Small intestine (tissue), 7 donors: ENCODE measurements around the gene FKBP1A. TPM values are rescaled to one million over a fixed set of nuclear protein-coding genes. Genes with fewer than 3 reads are reported as not detected.

Source experiments
- DNase-seq, 2 donors: peaks; one replicate each; pipeline versions ENCODE4 v3.0.0 to v3.0.0-alpha.2; 2013
- FAIRE-seq: peaks from 2 replicates; lab custom pipeline; 2012; peaks lifted over from hg19 to GRCh38; lab: Jason Lieb, UNC
- H3K27ac ChIP-seq, 3 donors: one replicate each; pipeline ENCODE4 v1.5.1; 2013; ENCODE audit warnings: low read length in 2 of 3, mild to moderate bottlenecking in 2 of 3, control low read depth in 1 of 3, inconsistent platforms in 1 of 3, low read depth in 1 of 3, moderate library complexity in 1 of 3
- H3K27me3 ChIP-seq, 3 donors: one replicate each; pipeline ENCODE4 v1.6.1; 2013; ENCODE audit warnings: low read length in 3 of 3, inconsistent platforms in 1 of 3; ENCODE audit not compliant: control insufficient read depth in 3 of 3, insufficient read depth in 3 of 3
- H3K36me3 ChIP-seq, 3 donors: one replicate each; pipeline ENCODE4 v1.6.1; 2013; ENCODE audit warnings: low read length in 3 of 3, inconsistent platforms in 1 of 3, low read depth in 1 of 3, mild to moderate bottlenecking in 1 of 3, moderate library complexity in 1 of 3; ENCODE audit not compliant: control insufficient read depth in 3 of 3, insufficient read depth in 2 of 3
- H3K4me1 ChIP-seq, 3 donors: one replicate each; pipeline ENCODE4 v1.6.1; 2013; ENCODE audit warnings: low read length in 2 of 3, inconsistent platforms in 1 of 3, low read depth in 1 of 3, mild to moderate bottlenecking in 1 of 3, moderate library complexity in 1 of 3; ENCODE audit not compliant: control insufficient read depth in 3 of 3, insufficient read depth in 2 of 3
- H3K4me3 ChIP-seq, 3 donors: one replicate each; pipeline ENCODE4 v1.5.1; 2013; ENCODE audit warnings: low read length in 3 of 3, control low read depth in 1 of 3, inconsistent platforms in 1 of 3, low read depth in 1 of 3, mild to moderate bottlenecking in 1 of 3, moderate library complexity in 1 of 3
- H3K9me3 ChIP-seq, 2 donors: one replicate each; pipeline ENCODE4 v1.6.1; 2013; ENCODE audit warnings: low read depth in 1 of 2, low read length in 1 of 2; ENCODE audit not compliant: control insufficient read depth in 2 of 2, insufficient read depth in 1 of 2
- WGBS, 3 donors: extraction: QIAGEN DNeasy Blood & Tissue Kit; methylation state at CpG; one replicate each; pipeline ENCODE4 v1.1.7; 2013; 5-methylcytosine and 5-hydroxymethylcytosine counted together
- polyA plus RNA-seq, 4 donors: library from polyadenylated mRNA; stranded (reverse) in 3 of 4; unstranded in 1 of 4; fragments of 200-250 nt in 3 of 4; fragments of 120-200 nt in 1 of 4; gene quantifications; one replicate each; pipeline versions ENCODE4 v1.2.1 to v1.2.3, GENCODE V29; 2013
- donor health status: healthy with polysubstance abuse.
- donor health status: control.
- donor health status: control.
- donor health status: Bipolar disorder and iron deficiency.
- donor health status: healthy.

FKBP1A gene
- polyA plus RNA-seq, 4 donors = 146 to 315 (median 208) TPM

GRCh38 chr20:1378735-1379125 lies 14.1 kb downstream of the FKBP1A start:
- no peak for DNase-seq
- Histone ChIP-seq H3K27me3 (no peaks in the 10 kb centered on the region), H3K27ac (peak overlapping the region in 1 of 3 donors; percentile 47), H3K36me3 (peaks cover 0 to 28% (median under 1%) of the 10 kb centered on the region in 3 donors), H3K9me3 (no peaks in the 10 kb centered on the region), H3K4me1 (peaks cover 18 to 29% (median 26%) of the 10 kb centered on the region in 3 donors), H3K4me3 (no peak overlapping the region)
- no peak for FAIRE-seq
- 82 to 90% (median 88%) methylated on average over 6 of the region's 6 CpGs for WGBS, 3 donors

GRCh38 chr20:1377984-1378734 lies 14.7 kb downstream of the FKBP1A start:
- Histone ChIP-seq H3K4me1 (peaks cover 16 to 26% (median 26%) of the 10 kb centered on the region in 3 donors), H3K4me3 (no peak overlapping the region), H3K9me3 (no peaks in the 10 kb centered on the region), H3K27ac (peak overlapping the region; percentile 13 to 70 (median 33)), H3K27me3 (no peaks in the 10 kb centered on the region), H3K36me3 (peaks cover 0 to 33% (median 2%) of the 10 kb centered on the region in 3 donors)
- 54 to 69% (median 55%) methylated on average over 6 of the region's 6 CpGs for WGBS, 3 donors
- FAIRE-seq = no peak
- peak; percentile 72 to 83 for DNase-seq

- Histone ChIP-seq H3K9me3 (no peaks in the 10 kb centered on the region), H3K36me3 (peaks cover 0 to 32% (median 2%) of the 10 kb centered on the region in 3 donors), H3K4me3 (no peak overlapping the region), H3K27ac (peak overlapping the region in 2 of 3 donors; percentile 33 to 70), H3K27me3 (no peaks in the 10 kb centered on the region), H3K4me1 (peaks cover 16 to 26% (median 23%) of the 10 kb centered on the region in 3 donors)
- 65 to 82% (median 72%) methylated on average over 5 of the region's 5 CpGs for WGBS, 3 donors
- FAIRE-seq = no peak
- no peak for DNase-seq
Observed at GRCh38 chr20:1377341-1377871, 15.4 kb downstream of the FKBP1A start.

GRCh38 chr20:1376408-1377270 lies 16.2 kb downstream of the FKBP1A start:
- DNase-seq (no peak), FAIRE-seq (no peak)
- no peak overlapping the region for H3K4me3 ChIP-seq
- H3K36me3 ChIP-seq = peaks cover 0 to 35% (median 4%) of the 10 kb centered on the region in 3 donors
- no peaks in the 10 kb centered on the region for H3K27me3 ChIP-seq
- peak overlapping the region in 1 of 3 donors; percentile 33 for H3K27ac ChIP-seq
- no peaks in the 10 kb centered on the region for H3K9me3 ChIP-seq
- peaks cover 16 to 26% (median 23%) of the 10 kb centered on the region in 3 donors for H3K4me1 ChIP-seq
- WGBS, 3 donors = 60 to 75% (median 75%) methylated on average over 7 of the region's 7 CpGs

GRCh38 chr20:1376007-1376406 lies 16.8 kb downstream of the FKBP1A start:
- DNase-seq (no peak), FAIRE-seq (no peak)

GRCh38 chr20:1375515-1375914 lies 17.3 kb downstream of the FKBP1A start:
- DNase-seq (no peak), FAIRE-seq (no peak)
- Histone ChIP-seq H3K4me1 (peaks cover 16 to 26% (median 22%) of the 10 kb centered on the region in 3 donors), H3K9me3 (no peaks in the 10 kb centered on the region), H3K27me3 (no peaks in the 10 kb centered on the region), H3K27ac (no peak overlapping the region), H3K4me3 (no peak overlapping the region), H3K36me3 (peaks cover 0 to 45% (median 6%) of the 10 kb centered on the region in 3 donors)
- WGBS, 3 donors = 65 to 77% (median 70%) methylated on average over 8 of the region's 8 CpGs

More at GRCh38 chr20:1376007-1376406, 16.8 kb downstream of the FKBP1A start:
- peaks cover 16 to 26% (median 23%) of the 10 kb centered on the region in 3 donors for H3K4me1 ChIP-seq
- peak overlapping the region in 1 of 3 donors; percentile 28 for H3K27ac ChIP-seq
- H3K4me3 ChIP-seq = no peak overlapping the region
- WGBS, 3 donors = 79 to 100% (median 88%) methylated on average over 1 of the region's 1 CpG
- H3K9me3 ChIP-seq = no peaks in the 10 kb centered on the region
- H3K27me3 ChIP-seq = no peaks in the 10 kb centered on the region
- peaks cover 0 to 40% (median 6%) of the 10 kb centered on the region in 3 donors for H3K36me3 ChIP-seq

- Histone ChIP-seq H3K4me3 (no peak overlapping the region), H3K9me3 (no peaks in the 10 kb centered on the region), H3K27me3 (no peaks in the 10 kb centered on the region), H3K4me1 (peaks cover 13 to 24% (median 15%) of the 10 kb centered on the region in 3 donors), H3K27ac (no peak overlapping the region), H3K36me3 (peaks cover 2 to 47% (median 6%) of the 10 kb centered on the region in 3 donors)
- DNase-seq (no peak), FAIRE-seq (no peak)
- 76 to 91% (median 85%) methylated on average over 2 of the region's 2 CpGs for WGBS, 3 donors
Observed at GRCh38 chr20:1374246-1374645, 18.6 kb downstream of the FKBP1A start.

GRCh38 chr20:1373614-1374013 lies 19.2 kb downstream of the FKBP1A start:
- H3K36me3 ChIP-seq = peaks cover 2 to 50% (median 6%) of the 10 kb centered on the region in 3 donors
- WGBS, 3 donors = 78 to 87% (median 79%) methylated on average over 4 of the region's 4 CpGs
- DNase-seq = no peak

More at GRCh38 chr20:1373614-1374013, 19.2 kb downstream of the FKBP1A start:
- no peak for FAIRE-seq
- peaks cover 11 to 27% (median 18%) of the 10 kb centered on the region in 3 donors for H3K4me1 ChIP-seq
- H3K9me3 ChIP-seq = no peaks in the 10 kb centered on the region
- no peaks in the 10 kb centered on the region for H3K27me3 ChIP-seq
- no peak overlapping the region for H3K27ac ChIP-seq
- no peak overlapping the region for H3K4me3 ChIP-seq
